Measurements from ENCODE around the gene DSTN.

DSTN gene

GRCh38 chr20:17543531-17544131, 26.2 kb upstream of the DSTN start:
- Histone ChIP-seq H3K9me3 (ENCODE audit: control insufficient read depth in 5 of 5, low read length in 5 of 5) (no peaks in the 10 kb centered on the region), H3K4me3 (ENCODE audit: low read depth in 1 of 5, low read length in 5 of 5) (no peak overlapping the region), H3K36me3 (ENCODE audit: control insufficient read depth in 5 of 5, insufficient read depth in 5 of 5, low read length in 5 of 5) (no peaks in the 10 kb centered on the region), H3K27me3 (ENCODE audit: control insufficient read depth in 5 of 5, insufficient read depth in 4 of 5, low read length in 5 of 5) (no peaks in the 10 kb centered on the region), H3K27ac (ENCODE audit: low read depth, low read length) (peak overlapping the region; percentile 76), H3K9ac (ENCODE audit: low read length in 5 of 5) (no peak overlapping the region), H3K4me1 (ENCODE audit: control insufficient read depth in 5 of 5, insufficient read depth in 5 of 5, low read length in 5 of 5) (peaks cover 0 to 12% (median 4%) of the 10 kb centered on the region in 5 donors)

- H3K9ac ChIP-seq (ENCODE audit: low read length in 5 of 5) = no peak overlapping the region
- H3K36me3 ChIP-seq (ENCODE audit: control insufficient read depth in 5 of 5, insufficient read depth in 5 of 5, low read length in 5 of 5) = no peaks in the 10 kb centered on the region
- H3K9me3 ChIP-seq (ENCODE audit: control insufficient read depth in 5 of 5, low read length in 5 of 5) = no peaks in the 10 kb centered on the region
- H3K4me3 ChIP-seq (ENCODE audit: low read depth in 1 of 5, low read length in 5 of 5) = no peak overlapping the region
- no peaks in the 10 kb centered on the region for H3K27me3 ChIP-seq (ENCODE audit: control insufficient read depth in 5 of 5, insufficient read depth in 4 of 5, low read length in 5 of 5)
- peaks cover 0 to 10% (median 4%) of the 10 kb centered on the region in 5 donors for H3K4me1 ChIP-seq (ENCODE audit: control insufficient read depth in 5 of 5, insufficient read depth in 5 of 5, low read length in 5 of 5)
- no peak overlapping the region for H3K27ac ChIP-seq (ENCODE audit: low read depth, low read length)
Measured at GRCh38 chr20:17545127-17545526, 24.7 kb upstream of the DSTN start.

- H3K9me3 ChIP-seq (ENCODE audit: control insufficient read depth in 5 of 5, low read length in 5 of 5) = no peaks in the 10 kb centered on the region
- H3K4me1 ChIP-seq (ENCODE audit: control insufficient read depth in 5 of 5, insufficient read depth in 5 of 5, low read length in 5 of 5) = peaks cover 0 to 1% (median 0%) of the 10 kb centered on the region in 5 donors
- no peak overlapping the region for H3K9ac ChIP-seq (ENCODE audit: low read length in 5 of 5)
- H3K4me3 ChIP-seq (ENCODE audit: low read depth in 1 of 5, low read length in 5 of 5) = no peak overlapping the region
- H3K27me3 ChIP-seq (ENCODE audit: control insufficient read depth in 5 of 5, insufficient read depth in 4 of 5, low read length in 5 of 5) = no peaks in the 10 kb centered on the region
- H3K36me3 ChIP-seq (ENCODE audit: control insufficient read depth in 5 of 5, insufficient read depth in 5 of 5, low read length in 5 of 5) = no peaks in the 10 kb centered on the region
- H3K27ac ChIP-seq (ENCODE audit: low read depth, low read length) = no peak overlapping the region
Measured at GRCh38 chr20:17549131-17549530, 20.7 kb upstream of the DSTN start.

- Histone ChIP-seq H3K27me3 (ENCODE audit: control insufficient read depth in 5 of 5, insufficient read depth in 4 of 5, low read length in 5 of 5) (no peaks in the 10 kb centered on the region), H3K9me3 (ENCODE audit: control insufficient read depth in 5 of 5, low read length in 5 of 5) (no peaks in the 10 kb centered on the region), H3K36me3 (ENCODE audit: control insufficient read depth in 5 of 5, insufficient read depth in 5 of 5, low read length in 5 of 5) (no peaks in the 10 kb centered on the region), H3K4me1 (ENCODE audit: control insufficient read depth in 5 of 5, insufficient read depth in 5 of 5, low read length in 5 of 5) (peaks cover 7 to 19% (median 11%) of the 10 kb centered on the region in 5 donors), H3K9ac (ENCODE audit: low read length in 5 of 5) (no peak overlapping the region), H3K4me3 (ENCODE audit: low read depth in 1 of 5, low read length in 5 of 5) (no peak overlapping the region), H3K27ac (ENCODE audit: low read depth, low read length) (no peak overlapping the region)
Measured at GRCh38 chr20:17555106-17555505, 14.8 kb upstream of the DSTN start.

- no peaks in the 10 kb centered on the region for H3K27me3 ChIP-seq (ENCODE audit: control insufficient read depth in 5 of 5, insufficient read depth in 4 of 5, low read length in 5 of 5)
- H3K27ac ChIP-seq (ENCODE audit: low read depth, low read length) = peak overlapping the region; percentile 21
- no peaks in the 10 kb centered on the region for H3K36me3 ChIP-seq (ENCODE audit: control insufficient read depth in 5 of 5, insufficient read depth in 5 of 5, low read length in 5 of 5)
- H3K9me3 ChIP-seq (ENCODE audit: control insufficient read depth in 5 of 5, low read length in 5 of 5) = no peaks in the 10 kb centered on the region
- H3K4me1 ChIP-seq (ENCODE audit: control insufficient read depth in 5 of 5, insufficient read depth in 5 of 5, low read length in 5 of 5) = peaks cover 7 to 19% (median 11%) of the 10 kb centered on the region in 5 donors
- H3K9ac ChIP-seq (ENCODE audit: low read length in 5 of 5) = no peak overlapping the region
- no peak overlapping the region for H3K4me3 ChIP-seq (ENCODE audit: low read depth in 1 of 5, low read length in 5 of 5)
Measured at GRCh38 chr20:17556837-17557674, 12.8 kb upstream of the DSTN start.

- peaks cover 7 to 19% (median 11%) of the 10 kb centered on the region in 5 donors for H3K4me1 ChIP-seq (ENCODE audit: control insufficient read depth in 5 of 5, insufficient read depth in 5 of 5, low read length in 5 of 5)
- H3K9me3 ChIP-seq (ENCODE audit: control insufficient read depth in 5 of 5, low read length in 5 of 5) = no peaks in the 10 kb centered on the region
- peak overlapping the region; percentile 21 for H3K27ac ChIP-seq (ENCODE audit: low read depth, low read length)
- H3K27me3 ChIP-seq (ENCODE audit: control insufficient read depth in 5 of 5, insufficient read depth in 4 of 5, low read length in 5 of 5) = no peaks in the 10 kb centered on the region
- no peaks in the 10 kb centered on the region for H3K36me3 ChIP-seq (ENCODE audit: control insufficient read depth in 5 of 5, insufficient read depth in 5 of 5, low read length in 5 of 5)
- no peak overlapping the region for H3K4me3 ChIP-seq (ENCODE audit: low read depth in 1 of 5, low read length in 5 of 5)
- H3K9ac ChIP-seq (ENCODE audit: low read length in 5 of 5) = peak overlapping the region in 1 of 5 donors; percentile 41
Measured at GRCh38 chr20:17557675-17558006, 12.2 kb upstream of the DSTN start.

GRCh38 chr20:17558154-17558940, 11.5 kb upstream of the DSTN start:
- no peaks in the 10 kb centered on the region for H3K36me3 ChIP-seq (ENCODE audit: control insufficient read depth in 5 of 5, insufficient read depth in 5 of 5, low read length in 5 of 5)
- peak overlapping the region; percentile 21 for H3K27ac ChIP-seq (ENCODE audit: low read depth, low read length)
- H3K4me3 ChIP-seq (ENCODE audit: low read depth in 1 of 5, low read length in 5 of 5) = no peak overlapping the region
- peaks cover 7 to 19% (median 11%) of the 10 kb centered on the region in 5 donors for H3K4me1 ChIP-seq (ENCODE audit: control insufficient read depth in 5 of 5, insufficient read depth in 5 of 5, low read length in 5 of 5)
- no peaks in the 10 kb centered on the region for H3K27me3 ChIP-seq (ENCODE audit: control insufficient read depth in 5 of 5, insufficient read depth in 4 of 5, low read length in 5 of 5)
- peak overlapping the region in 2 of 5 donors; percentile 2 to 41 for H3K9ac ChIP-seq (ENCODE audit: low read length in 5 of 5)
- no peaks in the 10 kb centered on the region for H3K9me3 ChIP-seq (ENCODE audit: control insufficient read depth in 5 of 5, low read length in 5 of 5)

- Histone ChIP-seq H3K9ac (ENCODE audit: low read length in 5 of 5) (no peak overlapping the region), H3K9me3 (ENCODE audit: control insufficient read depth in 5 of 5, low read length in 5 of 5) (no peaks in the 10 kb centered on the region), H3K4me3 (ENCODE audit: low read depth in 1 of 5, low read length in 5 of 5) (no peak overlapping the region), H3K4me1 (ENCODE audit: control insufficient read depth in 5 of 5, insufficient read depth in 5 of 5, low read length in 5 of 5) (peaks cover 7 to 19% (median 11%) of the 10 kb centered on the region in 5 donors), H3K27me3 (ENCODE audit: control insufficient read depth in 5 of 5, insufficient read depth in 4 of 5, low read length in 5 of 5) (no peaks in the 10 kb centered on the region), H3K27ac (ENCODE audit: low read depth, low read length) (peak overlapping the region; percentile 21), H3K36me3 (ENCODE audit: control insufficient read depth in 5 of 5, insufficient read depth in 5 of 5, low read length in 5 of 5) (no peaks in the 10 kb centered on the region)
Measured at GRCh38 chr20:17558941-17559304, 11.0 kb upstream of the DSTN start.

GRCh38 chr20:17559338-17559737, 10.5 kb upstream of the DSTN start:
- Histone ChIP-seq H3K4me3 (ENCODE audit: low read depth in 1 of 5, low read length in 5 of 5) (no peak overlapping the region), H3K36me3 (ENCODE audit: control insufficient read depth in 5 of 5, insufficient read depth in 5 of 5, low read length in 5 of 5) (no peaks in the 10 kb centered on the region), H3K9me3 (ENCODE audit: control insufficient read depth in 5 of 5, low read length in 5 of 5) (no peaks in the 10 kb centered on the region), H3K27me3 (ENCODE audit: control insufficient read depth in 5 of 5, insufficient read depth in 4 of 5, low read length in 5 of 5) (no peaks in the 10 kb centered on the region), H3K9ac (ENCODE audit: low read length in 5 of 5) (no peak overlapping the region), H3K4me1 (ENCODE audit: control insufficient read depth in 5 of 5, insufficient read depth in 5 of 5, low read length in 5 of 5) (peaks cover 7 to 19% (median 11%) of the 10 kb centered on the region in 5 donors), H3K27ac (ENCODE audit: low read depth, low read length) (peak overlapping the region; percentile 21)
